GM12892 (cell line): ENCODE data around the gene TMC8.

Source experiments
- POLR2A ChIP-seq: IDR thresholded peaks from 2 replicates; pipeline ENCODE4 v1.6.1; 2011; ENCODE audit warnings: low read depth, low read length, control low read depth
- POLR2AphosphoS5 ChIP-seq: IDR thresholded peaks from 2 replicates; pipeline ENCODE4 v1.6.1; 2011; ENCODE audit warnings: low read depth, low read length, control low read depth

DNA sequence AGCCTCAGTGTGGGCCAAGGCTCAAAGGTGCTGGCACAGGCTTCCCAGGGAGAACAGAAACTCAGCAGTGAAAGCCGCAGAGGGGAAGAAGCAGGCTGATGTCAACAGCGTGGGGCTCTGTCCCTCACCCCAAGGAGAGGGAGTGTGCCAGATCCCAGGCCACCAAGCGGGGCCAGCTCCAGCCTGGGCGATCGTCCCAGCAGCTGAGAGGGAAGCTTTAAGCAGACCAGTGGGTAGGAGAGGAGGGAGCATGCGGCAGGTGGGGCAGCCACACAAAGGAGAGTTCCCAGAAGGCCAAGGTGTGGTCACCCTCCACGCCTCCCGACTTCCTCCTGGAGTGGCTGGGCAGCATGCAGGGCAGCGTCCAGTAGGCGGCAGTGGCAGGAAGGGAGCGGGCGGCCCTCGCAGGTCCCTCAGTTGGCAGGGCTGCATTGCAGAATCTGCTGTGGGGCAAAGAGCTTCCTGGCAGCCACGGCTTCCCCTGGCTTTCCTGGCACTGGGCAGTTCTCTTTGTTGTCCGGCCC is 43.8 kb downstream of the TMC8 start:
- TF ChIP-seq POLR2A (peak; percentile 90), POLR2AphosphoS5 (peak; percentile 92)
